Keratinocyte (primary cell): ENCODE data around the gene SORT1. TPM values are rescaled to one million over a fixed set of nuclear protein-coding genes. Genes with fewer than 3 reads are reported as not detected.

Experiments
- DNase-seq: peaks from one replicate; pipeline ENCODE4 v3.0.0-alpha.2; 2011; ENCODE audit warnings: low read depth, missing footprints, low spot score
- FAIRE-seq: peaks from 2 replicates; lab custom pipeline; 2011; peaks lifted over from hg19 to GRCh38; lab: Jason Lieb, UNC
- H2AFZ ChIP-seq: 2 replicates; pipeline ENCODE4 v1.6.0; 2012; ENCODE audit warnings: low read length, control low read depth, inconsistent platforms; ENCODE audit not compliant: control insufficient read depth
- H3K27ac ChIP-seq: 2 replicates; pipeline ENCODE4 v1.5.1; 2011; ENCODE audit warnings: low read length; ENCODE audit not compliant: control insufficient read depth, insufficient read depth
- H3K27me3 ChIP-seq: 3 replicates; pipeline ENCODE4 v1.6.0; 2011; ENCODE audit warnings: low read length; ENCODE audit not compliant: control insufficient read depth, insufficient read depth; ENCODE audit errors: extremely low read depth
- H3K36me3 ChIP-seq, 2 experiments: 2 replicates in 1 of 2; 3 replicates in 1 of 2; pipeline ENCODE4 v1.5.1; 2011; ENCODE audit warnings: low read length in 2 of 2, mild to moderate bottlenecking in 1 of 2; ENCODE audit not compliant: control insufficient read depth in 2 of 2, insufficient read depth in 2 of 2; ENCODE audit errors: extremely low read depth in 1 of 2
- H3K4me1 ChIP-seq: 3 replicates; pipeline ENCODE4 v1.5.1; 2011; ENCODE audit warnings: low read length; ENCODE audit not compliant: control insufficient read depth, insufficient read depth; ENCODE audit errors: extremely low read depth
- H3K4me2 ChIP-seq: 3 replicates; pipeline ENCODE4 v1.6.0; 2011; ENCODE audit warnings: low read depth, low read length; ENCODE audit not compliant: control insufficient read depth, insufficient read depth; ENCODE audit errors: extremely low read depth
- H3K4me3 ChIP-seq, 3 experiments: fragments of 200-600 bp in 1 of 3; sonication (generic) in 1 of 3; 2 replicates in 2 of 3; 3 replicates in 1 of 3; pipeline ENCODE4 v1.5.1; 2011 to 2016; ENCODE audit warnings: low read length in 3 of 3, mild to moderate bottlenecking in 3 of 3, control low read depth in 2 of 3, inconsistent platforms in 1 of 3, low read depth in 1 of 3, mixed read lengths in 1 of 3, mixed run types in 1 of 3, moderate library complexity in 1 of 3; ENCODE audit not compliant: control insufficient read depth in 2 of 3, insufficient read depth in 2 of 3; ENCODE audit errors: extremely low read depth in 1 of 3
- H3K79me2 ChIP-seq: 2 replicates; pipeline ENCODE4 v1.6.0; 2012; ENCODE audit warnings: low read length; ENCODE audit not compliant: control insufficient read depth, insufficient read depth
- H3K9ac ChIP-seq: 3 replicates; pipeline ENCODE4 v1.6.0; 2011; ENCODE audit warnings: low read length; ENCODE audit not compliant: control insufficient read depth, insufficient read depth; ENCODE audit errors: extremely low read depth
- H3K9me1 ChIP-seq: 3 replicates; pipeline ENCODE4 v1.6.0; 2011; ENCODE audit warnings: low read length; ENCODE audit not compliant: control insufficient read depth, insufficient read depth; ENCODE audit errors: extremely low read depth
- H3K9me3 ChIP-seq: 2 replicates; pipeline ENCODE4 v1.5.1; 2012; ENCODE audit warnings: low read depth, low read length; ENCODE audit not compliant: control insufficient read depth
- H4K20me1 ChIP-seq: 3 replicates; pipeline ENCODE4 v1.6.0; 2011; ENCODE audit warnings: low read length; ENCODE audit not compliant: control insufficient read depth, insufficient read depth; ENCODE audit errors: extremely low read depth
- EZH2 ChIP-seq: IDR thresholded peaks from one replicate; pipeline ENCODE4 v1.6.1; 2012; ENCODE audit warnings: inconsistent platforms, mild to moderate bottlenecking, low read length, moderate library complexity
- dilution Hi-C: fragments of 300-500 bp; cut with MboI; formaldehyde crosslinking; loops from one replicate; pipeline ENCODE4 v1.7.0; 2020; ENCODE audit warnings: low sequenced_read_pairs; ENCODE audit not compliant: extremely low pct_ligation_motif_present
- polyA plus RNA-seq, 5 experiments: library from polyadenylated mRNA; depleted of rRNA in 3 of 5; stranded (reverse) in 3 of 5; stranded (forward) in 1 of 5; unstranded in 1 of 5; fragments of >200 nt; gene quantifications; 1 replicate in 1 of 5; 2 replicates in 3 of 5; 3 replicates in 1 of 5; pipeline versions ENCODE4 v1.2.1 to v1.2.3, GENCODE V29; 2011 to 2012; ENCODE audit warnings: missing spikeins in 2 of 5, low read depth in 1 of 5, low replicate concordance in 1 of 5
- TF ChIP-seq, protein P1 (sequence below), 3 experiments: IDR thresholded peaks in 1 of 3; conservative IDR thresholded peaks in 1 of 3; optimal IDR thresholded peaks in 1 of 3; 2 replicates in 2 of 3; 3 replicates in 1 of 3; pipeline versions ENCODE3 to v1.5.1; 2011; ENCODE audit warnings: low read length in 3 of 3, mild to moderate bottlenecking in 3 of 3, moderate library complexity in 2 of 3, control low read depth in 1 of 3, inconsistent platforms in 1 of 3; ENCODE audit not compliant: insufficient read depth in 2 of 3; ENCODE audit errors: extremely low read depth in 1 of 3

SORT1 gene
- polyA plus RNA-seq, 1 donor (not counting 4 experiments of a cell fraction or from before 2014, with no cell fraction given) = 1.6 TPM

DNA sequence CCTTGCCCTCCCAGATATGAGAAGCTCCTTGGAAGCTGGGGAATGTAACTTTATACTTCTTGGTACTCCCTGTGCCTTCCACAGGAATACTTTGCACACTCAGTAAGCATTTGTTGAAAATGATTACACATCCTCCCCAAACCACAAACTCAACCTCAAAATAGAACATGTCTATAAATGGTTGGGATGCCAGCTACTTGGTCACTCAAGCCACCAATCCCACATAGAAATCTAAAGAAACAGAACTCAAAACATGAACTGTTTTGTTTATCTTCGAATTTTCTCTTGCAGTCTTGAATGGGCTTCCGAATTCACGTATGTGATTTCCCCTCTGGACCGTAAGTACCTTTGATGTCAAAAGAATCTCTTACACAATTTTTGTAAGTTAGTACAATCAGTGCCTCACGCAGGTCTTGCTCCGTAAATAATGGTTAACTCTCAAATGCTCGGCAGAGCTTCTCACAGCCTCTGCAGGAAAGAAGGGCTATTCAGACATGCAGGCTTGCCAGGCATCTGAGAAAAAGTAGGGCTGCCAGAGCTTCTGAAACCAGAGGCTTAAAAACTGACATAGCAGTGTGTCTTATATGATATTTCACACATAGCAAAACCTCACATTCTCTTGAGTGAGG lies 26.9 kb downstream of the SORT1 start:
- peak; percentile 9 for DNase-seq
- Histone ChIP-seq H3K4me3 (no peak overlapping the region), H3K79me2 (no peaks in the 10 kb centered on the region), H3K36me3 (no peaks in the 10 kb centered on the region), H3K4me1 (peaks cover 4% of the 10 kb centered on the region), H4K20me1 (no peaks in the 10 kb centered on the region), H3K4me2 (no peak overlapping the region), H2AFZ (no peak overlapping the region), H3K27ac (no peak overlapping the region), H3K9me1 (no peaks in the 10 kb centered on the region), H3K9ac (no peak overlapping the region), H3K9me3 (no peaks in the 10 kb centered on the region), H3K27me3 (peaks cover 2% of the 10 kb centered on the region)
- TF ChIP-seq EZH2 = no peak
- TF ChIP-seq, protein P1, sequence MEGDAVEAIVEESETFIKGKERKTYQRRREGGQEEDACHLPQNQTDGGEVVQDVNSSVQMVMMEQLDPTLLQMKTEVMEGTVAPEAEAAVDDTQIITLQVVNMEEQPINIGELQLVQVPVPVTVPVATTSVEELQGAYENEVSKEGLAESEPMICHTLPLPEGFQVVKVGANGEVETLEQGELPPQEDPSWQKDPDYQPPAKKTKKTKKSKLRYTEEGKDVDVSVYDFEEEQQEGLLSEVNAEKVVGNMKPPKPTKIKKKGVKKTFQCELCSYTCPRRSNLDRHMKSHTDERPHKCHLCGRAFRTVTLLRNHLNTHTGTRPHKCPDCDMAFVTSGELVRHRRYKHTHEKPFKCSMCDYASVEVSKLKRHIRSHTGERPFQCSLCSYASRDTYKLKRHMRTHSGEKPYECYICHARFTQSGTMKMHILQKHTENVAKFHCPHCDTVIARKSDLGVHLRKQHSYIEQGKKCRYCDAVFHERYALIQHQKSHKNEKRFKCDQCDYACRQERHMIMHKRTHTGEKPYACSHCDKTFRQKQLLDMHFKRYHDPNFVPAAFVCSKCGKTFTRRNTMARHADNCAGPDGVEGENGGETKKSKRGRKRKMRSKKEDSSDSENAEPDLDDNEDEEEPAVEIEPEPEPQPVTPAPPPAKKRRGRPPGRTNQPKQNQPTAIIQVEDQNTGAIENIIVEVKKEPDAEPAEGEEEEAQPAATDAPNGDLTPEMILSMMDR (optimal IDR thresholded peaks at IDR 0.05 in 1 of 3, IDR thresholded peaks at IDR 0.05 in 1 of 3, conservative IDR thresholded peaks at IDR 0.05 in 1 of 3; ENCODE audit: extremely low read depth in 1 of 3, insufficient read depth in 2 of 3, low read length in 3 of 3) = no peak
- no peak for FAIRE-seq
- dilution Hi-C loops = no loop called here

DNA sequence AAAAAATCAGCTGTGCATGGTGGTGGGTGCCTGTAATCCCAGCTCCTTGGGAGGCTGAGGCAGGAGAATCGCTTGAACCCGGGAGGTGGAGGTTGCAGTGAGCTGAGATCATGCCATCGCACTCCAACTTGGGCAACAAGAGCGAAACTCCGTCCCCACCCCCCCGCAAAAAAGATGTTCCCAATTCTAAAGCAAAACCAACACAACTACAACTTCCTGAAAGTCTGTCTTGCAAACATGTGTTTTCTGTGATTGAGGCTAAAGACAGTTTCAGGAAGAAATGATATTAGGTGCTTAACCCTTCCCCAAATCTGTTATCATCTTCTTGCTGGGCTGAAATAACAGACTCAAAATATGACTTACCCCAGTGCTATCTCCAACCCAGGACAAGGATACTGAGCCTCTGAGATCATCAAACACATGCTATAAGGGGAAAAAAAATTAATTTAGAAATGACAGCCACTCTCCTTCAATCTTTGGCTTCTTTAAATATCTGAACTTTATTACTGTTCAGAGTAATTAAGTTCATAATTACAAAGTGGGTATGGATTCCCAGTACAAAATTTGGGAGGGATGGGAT lies 28.5 kb downstream of the SORT1 start:
- Histone ChIP-seq H4K20me1 (no peaks in the 10 kb centered on the region), H3K79me2 (no peaks in the 10 kb centered on the region), H3K9me3 (no peaks in the 10 kb centered on the region), H3K9me1 (no peaks in the 10 kb centered on the region), H3K27ac (no peak overlapping the region), H3K36me3 (no peaks in the 10 kb centered on the region), H2AFZ (no peak overlapping the region), H3K9ac (no peak overlapping the region), H3K4me1 (peaks cover 4% of the 10 kb centered on the region), H3K27me3 (peaks cover 2% of the 10 kb centered on the region), H3K4me3 (no peak overlapping the region), H3K4me2 (no peak overlapping the region)
- dilution Hi-C loops = no loop called here
- no peak for DNase-seq
- FAIRE-seq = no peak
- TF ChIP-seq, protein P1 (optimal IDR thresholded peaks at IDR 0.05 in 1 of 3, IDR thresholded peaks at IDR 0.05 in 1 of 3, conservative IDR thresholded peaks at IDR 0.05 in 1 of 3; ENCODE audit: extremely low read depth in 1 of 3, insufficient read depth in 2 of 3, low read length in 3 of 3) = no peak
- TF ChIP-seq EZH2 = no peak
